Activated T-cell treated with anti-CD3 and anti-CD28 coated beads, Interleukin-2, amount 50 U/mL, for 1 hour (primary cell): ENCODE results near the gene HAVCR2.

ENCODE experiments used
- DNase-seq: peaks from one replicate; pipeline ENCODE4 v3.0.0-alpha.2; 2020

Gene HAVCR2

DNA sequence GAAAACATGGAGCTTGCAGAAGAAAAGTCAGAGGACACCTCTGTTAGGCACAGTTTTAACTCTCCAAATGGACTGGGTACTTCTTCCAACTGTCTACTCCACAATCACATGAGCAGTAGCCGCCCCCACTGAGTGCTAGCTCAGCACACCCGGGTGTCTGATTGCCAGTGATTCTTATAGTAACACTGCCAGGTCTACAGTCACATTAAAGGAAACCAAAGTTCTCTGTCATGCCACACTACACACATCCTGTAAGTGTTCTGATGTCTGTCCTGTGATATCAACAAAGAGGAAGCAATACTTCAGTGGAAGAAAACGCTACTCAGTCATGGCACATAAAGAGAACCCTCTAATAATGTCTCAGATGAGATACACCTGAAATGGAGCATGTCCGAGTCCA is at the start of gene HAVCR2:
TSS of gene HAVCR2 (minus strand) at position 69 of the 400 bp plus-strand sequence. CDS start at position 8, 61 bp downstream.
- peak; percentile 33 for DNase-seq

DNA sequence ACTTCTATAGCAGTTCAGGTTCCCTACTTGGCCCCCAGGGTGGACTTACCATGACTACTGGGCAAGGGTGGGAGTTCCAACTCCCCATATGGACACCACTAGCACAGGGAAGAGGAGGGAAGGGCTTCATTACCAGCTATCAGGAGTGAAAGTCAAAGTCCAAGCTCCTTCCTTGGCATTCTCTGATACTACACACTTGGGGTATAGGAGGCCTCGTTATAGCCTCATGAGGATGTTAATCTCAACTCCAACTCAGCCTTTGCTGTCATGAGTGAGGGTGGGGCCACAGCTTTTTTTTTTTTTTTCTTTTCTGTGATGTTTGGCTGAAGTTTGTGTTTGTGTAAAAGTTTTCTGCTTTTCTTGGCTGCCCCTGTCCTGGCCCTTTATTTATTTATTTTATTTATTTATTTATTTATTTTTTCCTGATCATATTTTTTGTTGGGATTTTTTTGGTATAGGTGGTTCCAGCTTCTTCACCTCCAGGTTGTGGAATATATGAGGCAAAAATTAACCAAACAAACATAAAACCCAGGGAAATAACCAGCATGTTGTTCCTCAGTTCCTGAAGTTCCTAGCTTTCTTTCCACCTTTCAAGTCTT is 48.5 kb upstream of the HAVCR2 start:
- no peak for DNase-seq

DNA sequence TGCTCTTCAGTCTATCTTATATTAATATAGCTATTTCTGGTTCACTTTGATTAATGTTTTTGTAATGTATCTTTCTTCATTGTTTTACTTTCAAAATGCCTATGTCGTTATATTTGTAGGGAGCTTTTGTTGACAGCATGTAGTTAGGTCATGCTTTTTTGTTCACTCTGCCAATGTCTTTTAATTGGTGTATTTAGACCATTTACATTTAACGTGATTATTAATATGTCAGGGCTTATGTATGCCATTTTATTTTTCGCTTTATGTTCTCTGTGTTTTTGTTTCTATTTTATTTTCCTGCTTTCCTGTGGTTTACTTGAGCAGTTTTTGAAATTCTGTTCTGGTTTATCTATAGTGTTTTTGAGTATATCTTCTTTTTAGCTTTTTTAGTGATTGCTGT is 46.5 kb upstream of the HAVCR2 start:
- DNase-seq: no peak

DNA sequence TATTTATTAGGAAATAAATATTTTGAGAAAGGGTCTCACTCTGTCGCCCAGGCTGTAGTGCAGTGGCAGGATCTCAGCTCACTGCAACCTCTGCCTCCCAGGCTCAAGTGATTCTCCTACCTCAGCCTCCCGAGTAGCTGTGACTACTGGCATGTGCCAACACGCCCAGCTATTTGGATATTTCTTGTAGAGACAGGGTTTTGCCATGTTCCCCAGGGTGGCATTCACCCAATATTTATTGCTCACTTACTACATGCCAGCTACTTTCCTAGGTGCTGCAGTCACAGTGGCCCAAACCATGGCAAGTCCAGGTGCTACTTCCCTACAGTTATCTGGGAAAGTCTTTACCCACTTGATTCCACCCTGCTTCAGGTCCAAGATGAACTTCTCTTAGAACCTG is 42.2 kb upstream of the HAVCR2 start:
- no peak for DNase-seq

DNA sequence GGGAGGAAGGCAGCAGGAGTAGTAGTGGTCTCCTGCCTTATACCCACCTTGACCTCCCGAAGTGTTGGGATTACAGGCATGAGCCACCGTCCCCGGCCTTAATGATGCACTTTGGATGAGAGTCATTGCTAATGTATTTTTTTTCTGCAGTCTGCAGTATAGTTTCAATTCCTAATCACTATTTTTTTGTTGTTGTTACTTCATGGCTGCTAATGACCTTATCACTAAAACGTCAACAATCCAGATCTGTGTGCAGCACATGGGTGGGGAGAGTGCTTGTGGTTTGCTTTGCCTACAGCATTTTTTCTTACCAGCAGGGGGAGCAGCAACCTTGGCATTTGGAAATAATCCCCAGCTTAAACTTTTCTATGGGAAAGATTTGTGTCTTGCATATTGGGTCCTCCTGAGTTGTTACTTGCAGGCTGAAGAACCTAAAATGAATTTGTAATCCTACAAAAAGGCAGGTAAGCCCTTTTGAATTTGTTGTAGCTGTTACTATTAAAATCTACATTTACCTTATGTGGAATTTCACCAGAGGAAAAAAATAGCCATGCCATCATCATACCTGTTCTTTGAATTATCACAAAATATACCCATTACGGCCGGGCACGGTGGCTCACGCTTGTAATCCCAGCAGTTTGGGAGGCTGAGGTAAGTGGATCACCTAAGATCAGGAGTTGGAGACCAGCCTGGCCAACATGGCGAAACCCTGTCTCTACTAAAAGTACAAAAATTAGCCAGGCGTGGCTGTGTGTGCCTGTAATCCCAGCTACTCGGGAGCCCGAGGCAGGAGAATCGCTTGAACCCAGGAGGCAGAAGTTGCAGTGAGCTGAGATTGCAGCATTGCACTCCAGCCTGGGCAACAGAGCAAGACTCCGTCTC is 40.1 kb upstream of the HAVCR2 start:
- peak; percentile 71 for DNase-seq

DNA sequence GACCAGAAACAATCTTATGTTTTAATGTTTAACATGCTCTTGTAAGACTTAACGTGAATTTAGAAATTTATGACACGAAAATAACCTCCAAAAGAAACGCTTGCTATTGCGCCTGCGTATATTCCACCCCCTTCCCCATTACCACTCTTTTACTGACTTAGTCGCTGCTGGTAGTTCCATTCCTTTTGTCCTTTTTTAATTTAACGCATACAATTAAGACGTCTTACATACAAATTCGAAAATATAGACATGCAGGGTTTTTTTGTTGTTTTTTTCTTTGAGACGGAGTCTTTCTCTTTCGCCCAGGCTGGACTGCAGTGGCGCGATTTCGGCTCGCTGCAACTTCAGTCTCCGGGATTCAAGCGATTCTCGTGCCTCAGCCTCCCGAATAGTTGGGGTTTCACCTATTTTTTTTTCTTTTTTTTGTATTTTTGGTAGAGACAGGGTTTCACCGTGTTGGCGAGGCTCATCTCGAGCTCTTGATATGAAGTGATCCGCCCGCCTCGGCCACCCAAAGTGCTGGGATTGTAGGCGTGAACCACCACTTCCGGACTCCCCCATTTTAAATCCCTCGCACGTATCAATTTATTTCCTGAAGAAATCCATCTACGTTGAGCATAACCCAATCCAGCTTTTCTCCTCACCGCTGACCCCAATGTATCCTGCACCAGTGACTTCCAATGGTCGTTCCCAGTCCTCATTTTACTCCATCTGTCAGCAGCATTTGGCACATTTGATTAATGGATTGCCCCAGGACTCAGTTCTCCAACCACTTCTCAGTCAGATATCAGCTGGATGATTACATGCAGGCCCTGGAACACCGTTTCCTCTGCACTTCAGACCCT is 34.5 kb upstream of the HAVCR2 start:
- DNase-seq: peak; percentile 51

DNA sequence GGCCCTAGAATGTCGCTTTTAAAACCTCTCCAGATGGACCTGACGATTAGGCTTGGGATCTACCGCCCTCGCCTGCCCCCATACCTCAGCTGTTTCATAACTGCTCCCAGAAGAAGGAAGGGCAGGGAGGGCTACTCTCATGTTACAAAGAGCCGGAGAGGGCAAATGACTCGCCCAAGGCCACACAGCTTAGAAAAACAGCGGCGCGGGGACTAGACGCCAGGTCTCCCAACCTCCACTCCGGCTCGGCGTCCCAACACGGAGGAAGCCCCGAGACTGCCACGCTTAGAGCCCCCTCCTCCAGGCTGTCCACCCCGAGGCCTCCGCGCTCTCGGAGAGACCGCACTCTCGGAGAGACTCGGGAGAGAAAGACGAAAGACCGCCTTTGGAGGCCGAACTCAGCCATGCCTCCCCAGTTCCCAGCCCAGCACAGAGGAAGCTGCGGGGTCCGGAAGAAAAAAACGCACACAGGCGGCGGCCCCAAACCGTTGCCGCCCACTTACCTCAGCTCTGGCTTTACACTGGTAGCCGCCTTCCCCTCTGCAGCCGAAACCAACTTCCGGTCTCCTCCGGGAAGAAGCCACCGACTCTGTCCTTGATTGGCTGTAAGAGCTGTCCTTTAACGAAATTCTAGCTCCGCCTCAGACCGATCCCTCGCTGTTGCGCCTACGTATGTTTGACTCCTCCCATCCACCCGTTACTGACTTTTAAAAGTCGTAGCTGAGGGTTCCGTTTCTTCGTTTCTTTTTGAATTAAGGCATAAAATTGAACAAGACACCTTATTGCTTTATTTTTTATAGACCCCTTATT is 33.7 kb upstream of the HAVCR2 start, which contains the start of gene MED7:
TSS of gene MED7 (minus strand) at position 549 of the 810 bp plus-strand sequence. CDS start 3,434 bp downstream, outside the sequence.
- DNase-seq: peak; percentile 82

DNA sequence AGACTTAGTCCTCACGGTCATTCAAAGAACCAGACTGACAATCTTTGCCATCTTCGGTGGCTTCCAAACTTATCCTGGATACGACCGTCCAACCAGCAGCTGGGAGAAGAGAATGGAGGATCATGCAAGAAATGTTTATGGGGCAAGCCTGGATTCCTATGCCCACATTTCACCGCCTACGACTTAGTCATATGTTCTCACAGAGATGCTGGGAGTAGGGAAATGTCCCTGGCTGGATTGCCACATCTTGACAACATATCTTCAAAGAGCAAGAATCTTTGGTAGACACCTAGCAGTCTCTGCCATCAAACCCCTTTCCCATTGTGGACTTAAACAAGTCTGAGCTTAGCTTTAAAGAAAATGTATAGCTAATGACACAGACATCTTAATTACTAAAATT is 28.8 kb upstream of the HAVCR2 start:
- DNase-seq: no peak

DNA sequence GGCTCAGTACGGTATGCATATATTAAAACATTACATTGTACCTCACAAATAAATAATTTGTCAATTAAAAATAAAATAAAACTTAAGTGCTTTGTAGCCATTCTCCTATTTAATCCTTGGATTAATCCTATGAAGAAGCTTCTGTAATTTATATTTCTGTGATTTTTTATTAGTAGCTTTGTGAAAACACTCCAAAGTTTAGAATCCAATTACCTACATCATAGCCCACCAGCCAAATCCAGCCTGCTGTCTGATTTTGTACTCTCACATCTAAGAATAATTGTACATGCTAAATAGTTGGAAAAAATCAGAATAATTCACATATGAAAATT is 23.4 kb upstream of the HAVCR2 start:
- no peak for DNase-seq

DNA sequence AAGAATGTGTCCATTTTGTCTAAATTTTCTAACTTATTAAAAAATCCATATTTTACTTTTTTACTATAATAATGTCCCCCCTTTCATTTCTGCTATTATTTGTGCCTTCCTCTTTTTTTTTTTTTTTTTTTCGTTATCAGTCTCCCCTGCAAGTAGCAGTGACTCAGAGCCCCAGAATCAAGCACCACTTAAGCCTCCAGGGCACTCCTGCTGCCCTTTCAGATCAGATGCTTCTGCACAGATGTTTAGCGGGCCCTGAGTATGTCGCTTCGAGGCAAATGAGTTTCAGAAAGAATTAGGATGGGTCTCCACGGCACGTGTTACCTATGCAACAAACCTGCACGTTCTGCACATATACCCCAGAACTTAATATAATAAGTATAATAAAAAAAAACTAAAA is 22.1 kb upstream of the HAVCR2 start:
- DNase-seq: no peak

DNA sequence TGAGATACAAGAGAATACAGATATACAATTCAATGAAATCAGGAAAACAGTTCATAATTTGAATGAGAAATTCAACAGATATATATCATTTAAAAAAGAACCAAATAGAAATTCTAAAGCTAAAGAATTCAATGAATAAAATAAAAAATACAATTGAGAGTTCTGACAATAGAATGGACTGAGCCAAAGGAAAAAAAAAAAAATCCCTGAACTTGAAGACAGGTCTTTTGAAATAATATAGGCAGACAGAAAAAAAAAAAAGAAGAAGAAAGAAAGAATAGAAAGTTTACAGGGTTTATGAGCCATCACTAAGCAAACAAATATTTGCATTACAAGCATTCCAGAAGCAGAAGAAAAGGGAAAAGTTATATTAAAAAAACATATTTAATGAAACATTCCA is 12.9 kb upstream of the HAVCR2 start:
- no peak for DNase-seq

DNA sequence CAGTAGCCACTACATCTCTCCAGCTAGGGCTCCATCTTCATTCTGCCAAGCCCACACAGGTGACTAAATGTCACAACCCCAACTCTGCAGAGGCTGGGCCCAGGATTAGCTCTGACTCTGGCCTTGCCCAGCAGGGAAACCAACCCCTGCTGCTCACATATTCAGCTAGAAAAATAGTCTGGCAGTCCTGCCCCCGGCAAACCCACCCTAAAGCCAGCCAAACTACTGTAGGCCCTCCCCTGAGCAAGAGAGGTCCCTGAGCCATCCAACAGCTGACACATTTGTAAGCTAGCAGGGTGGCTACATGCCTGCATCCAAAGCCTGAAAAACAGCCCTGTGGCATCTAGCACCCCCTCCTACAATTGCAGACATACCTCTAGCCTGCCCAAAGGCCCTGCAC is 11.3 kb upstream of the HAVCR2 start:
- DNase-seq: no peak

DNA sequence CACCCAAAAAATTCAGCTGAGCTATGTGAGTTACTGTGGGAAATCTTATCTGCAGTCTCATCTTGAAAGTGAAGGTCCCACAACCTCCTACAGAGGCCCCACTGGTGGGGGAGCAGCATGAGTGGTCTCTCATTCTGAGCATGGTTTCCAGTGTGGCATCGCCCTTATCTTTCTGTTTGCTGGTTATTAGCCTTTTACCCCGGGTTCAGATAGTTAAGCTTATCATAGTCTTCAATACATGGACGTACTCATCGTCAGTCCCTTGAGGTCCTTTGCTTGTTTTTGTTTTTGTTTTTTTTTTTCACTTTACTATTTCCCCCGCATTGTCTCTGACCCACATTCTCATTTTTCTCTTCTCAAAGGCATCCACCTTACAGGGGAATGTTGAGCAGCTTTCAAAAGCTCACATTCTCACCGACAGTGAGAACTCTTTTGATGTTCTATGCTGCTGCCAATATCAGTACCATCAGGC is 7.7 kb upstream of the HAVCR2 start:
- no peak for DNase-seq

DNA sequence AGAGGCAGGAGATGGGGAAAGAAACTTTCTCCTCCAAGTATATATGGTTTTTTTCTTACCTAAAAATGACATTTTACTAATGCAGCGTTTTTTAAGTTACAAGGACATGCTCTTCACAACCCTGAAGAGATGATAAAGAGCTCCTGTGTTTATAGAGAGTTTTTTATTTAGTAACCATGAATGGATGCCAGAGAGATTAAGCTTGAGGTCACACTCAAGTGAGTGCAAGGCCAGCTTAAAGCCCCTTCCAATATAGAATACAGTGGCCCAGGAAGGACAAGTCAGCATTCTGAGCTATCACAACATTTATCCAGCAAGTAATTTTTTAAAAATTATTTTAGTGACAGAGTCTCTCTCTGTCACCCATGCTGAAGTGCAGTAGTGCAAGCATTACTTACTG is 6.7 kb upstream of the HAVCR2 start:
- DNase-seq: no peak

DNA sequence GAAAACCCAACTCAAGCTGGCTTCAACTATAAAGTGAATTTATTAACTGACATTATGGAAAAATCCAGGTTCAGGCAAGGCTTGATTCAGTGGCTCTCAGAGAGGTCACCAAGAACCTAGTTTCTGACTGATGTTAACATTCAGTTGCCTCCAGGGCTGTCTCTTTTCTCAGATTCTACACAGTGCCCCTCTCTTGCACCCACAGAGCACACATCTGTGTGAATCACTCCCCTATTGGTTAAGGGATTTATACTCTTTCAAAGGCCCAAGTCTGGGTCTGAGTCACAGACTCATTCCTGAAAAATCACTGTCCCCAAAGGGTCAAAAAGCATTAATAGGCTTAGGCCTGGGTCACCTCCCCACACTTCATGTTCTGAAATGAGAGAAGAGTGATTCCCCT is 6.2 kb upstream of the HAVCR2 start:
- DNase-seq: no peak

DNA sequence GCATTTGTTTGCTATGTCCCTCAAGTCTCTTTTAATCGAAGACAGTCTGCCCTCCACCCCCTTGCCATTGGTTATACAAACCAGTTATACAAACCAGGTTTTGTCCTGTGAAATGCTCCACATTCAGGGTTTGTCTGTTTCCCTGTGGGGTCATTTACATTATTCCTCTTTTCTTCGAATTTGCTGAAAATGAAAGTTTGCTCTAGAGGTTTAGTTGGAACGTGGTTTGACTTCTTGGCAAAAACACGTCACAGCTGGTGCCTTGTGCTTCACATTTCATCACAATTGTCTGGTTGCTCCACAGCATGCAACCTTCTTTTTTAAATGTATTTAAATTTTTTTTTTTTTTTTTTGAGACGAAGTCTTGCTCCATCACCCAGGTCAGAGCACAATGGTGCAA is 4.2 kb upstream of the HAVCR2 start:
- DNase-seq: no peak

DNA sequence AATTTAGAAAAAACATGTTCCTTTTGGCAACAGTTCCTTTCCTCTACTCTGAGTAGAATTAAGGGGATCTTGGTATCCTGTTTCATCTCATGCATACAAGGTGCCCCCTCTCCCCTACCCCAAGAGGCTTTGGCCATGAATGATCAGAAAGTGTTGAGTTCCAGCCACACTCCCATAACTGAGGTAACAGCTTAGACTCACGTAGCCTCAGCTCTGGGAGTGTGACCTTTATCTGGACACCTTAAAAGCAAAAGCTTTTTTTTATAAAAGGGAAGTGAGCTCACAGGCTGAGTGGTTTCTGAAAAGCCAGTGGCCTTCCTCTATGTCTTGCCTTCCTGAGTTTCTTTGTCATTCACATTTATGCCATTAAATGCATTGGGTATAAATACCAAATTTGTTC is 900 bp upstream of the HAVCR2 start:
- DNase-seq: no peak

DNA sequence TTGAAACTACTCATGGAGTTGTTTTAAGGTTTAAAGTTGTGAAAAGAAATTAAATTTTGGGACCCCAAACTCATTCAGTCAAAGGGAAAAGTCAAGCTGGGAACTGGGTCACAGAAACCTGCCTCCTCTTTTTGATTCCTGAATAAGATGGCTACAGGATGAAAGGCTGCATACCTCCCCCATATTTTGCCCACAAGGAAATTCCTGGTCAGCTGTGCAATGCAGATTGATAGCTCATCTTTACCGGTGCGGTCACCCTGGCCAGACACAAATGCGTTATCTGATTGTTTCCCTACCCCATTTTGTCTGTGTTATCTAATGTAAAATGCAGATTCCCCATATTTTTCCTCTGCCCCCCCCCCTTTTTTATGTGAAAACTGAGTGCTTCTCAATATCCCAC is 1.3 kb downstream of the HAVCR2 start:
- no peak for DNase-seq

DNA sequence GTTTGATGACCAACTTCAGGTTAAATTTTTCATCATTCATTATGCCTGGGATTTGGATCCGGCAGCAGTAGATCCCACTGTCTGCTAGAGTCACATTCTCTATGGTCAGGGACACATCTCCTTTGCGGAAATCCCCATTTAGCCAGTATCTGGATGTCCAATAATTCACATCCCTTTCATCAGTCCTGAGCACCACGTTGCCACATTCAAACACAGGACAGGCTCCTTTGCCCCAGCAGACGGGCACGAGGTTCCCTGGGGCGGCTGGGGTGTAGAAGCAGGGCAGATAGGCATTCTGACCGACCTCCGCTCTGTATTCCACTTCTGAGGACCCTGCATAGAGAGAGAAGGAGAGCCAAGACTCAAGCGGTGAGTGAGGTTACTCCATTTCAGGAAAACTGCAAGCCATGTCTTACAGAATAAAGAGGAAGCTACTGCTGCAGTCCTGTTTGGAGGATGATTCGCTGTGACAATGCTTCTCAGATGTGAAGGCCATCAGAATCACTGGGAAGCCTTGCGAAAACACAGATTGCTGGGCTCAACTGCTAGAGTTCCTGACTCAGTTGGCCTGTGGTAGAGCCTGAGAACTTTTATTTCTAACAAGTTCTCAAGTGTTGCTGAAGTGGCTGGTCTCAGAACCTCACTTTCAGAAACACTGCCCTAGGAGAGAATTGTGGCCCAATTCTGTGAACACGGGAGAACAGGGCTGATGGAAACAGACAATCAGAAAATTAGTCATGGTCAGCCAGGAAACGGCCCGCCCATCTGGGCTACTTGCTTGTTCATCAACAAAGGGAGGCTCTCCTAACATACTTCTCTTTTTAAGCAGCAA is 2.0 kb downstream of the HAVCR2 start:
- no peak for DNase-seq

DNA sequence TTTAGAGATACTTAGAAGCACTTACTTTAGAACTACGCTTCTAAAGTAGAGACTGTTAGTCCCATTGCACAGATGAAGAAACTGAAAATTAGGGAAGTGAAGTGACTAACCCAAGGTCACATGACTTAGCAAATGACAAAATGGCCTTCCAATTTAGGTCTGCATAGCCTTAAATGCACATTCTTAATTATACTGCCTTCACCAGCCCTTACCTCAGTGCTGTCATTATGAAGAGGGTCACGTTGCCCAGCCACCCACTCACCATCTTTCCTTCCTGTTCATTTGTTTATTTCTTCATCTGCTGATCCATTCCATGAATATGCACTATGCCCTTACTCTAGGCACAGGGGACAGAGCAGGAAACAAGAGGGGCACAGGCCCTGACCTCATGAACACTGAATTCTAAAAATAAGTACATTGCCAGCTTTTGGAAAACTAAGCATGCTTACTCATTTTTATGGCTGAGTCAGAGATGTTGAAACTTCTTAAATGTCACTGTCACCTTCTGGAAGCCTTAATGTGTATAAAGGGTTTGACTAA is 8.6 kb downstream of the HAVCR2 start:
- DNase-seq: no peak

DNA sequence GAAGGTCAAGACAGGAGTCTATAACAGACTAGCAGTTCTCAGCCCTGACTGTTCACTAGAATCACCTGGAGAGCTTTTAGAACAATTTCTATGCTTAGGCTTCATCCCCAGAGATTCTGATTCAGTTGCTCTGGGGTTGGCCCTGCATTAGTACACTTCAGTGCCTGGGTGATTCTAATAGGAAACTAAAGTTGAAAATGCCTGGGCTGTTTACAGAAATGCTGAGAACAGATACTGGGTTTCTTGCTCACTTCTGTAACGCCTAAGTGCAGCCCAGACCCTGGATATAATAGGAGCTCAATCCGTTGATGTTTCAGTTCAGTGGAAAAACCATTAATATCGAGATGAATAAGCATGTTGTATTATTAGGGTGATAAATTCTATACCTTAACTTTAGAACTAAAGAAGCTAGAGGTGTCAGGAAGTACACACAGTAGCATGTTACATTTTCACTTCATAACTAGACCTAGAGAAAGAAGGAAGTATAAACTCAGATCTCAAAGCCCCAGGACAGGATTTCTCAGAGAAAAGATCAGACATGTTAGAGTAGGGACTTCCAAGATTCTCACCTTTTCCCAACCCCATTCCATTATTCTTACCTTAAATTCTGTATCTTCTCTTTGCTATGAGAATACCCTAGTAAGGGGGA is 20.4 kb downstream of the HAVCR2 start:
- DNase-seq: no peak
